Stimulated activated naive CD8-positive, alpha-beta T cell treated with anti-CD3 and anti-CD28 coated beads, Interleukin-15, amount 100 ng/mL, for 72 hours (primary cell): ENCODE data around the gene DIP2C.
"Not testable (repeated sequence)": the region's sequence is repeated elsewhere in the genome, so short reads cannot be mapped to it uniquely, and the experiment has no call there.

Experiments used
- ATAC-seq: fragments of 150-1000 bp; cut with Tn5 transposase; 2 replicates; pipeline ENCODE4 v1.10.0; 2021; ENCODE audit warnings: mild to moderate bottlenecking, moderate library complexity
- DNase-seq, 2 donors: peaks; one replicate each; pipeline ENCODE4 v3.0.0; 2021 to 2022
- H3K27ac Mint-ChIP-seq, 2 donors: one replicate each; pipeline ENCODE4 v1.8.0; 2022; ENCODE audit warnings: mild to moderate bottlenecking in 2 of 2, mixed read lengths in 2 of 2, moderate library complexity in 2 of 2
- H3K27me3 Mint-ChIP-seq: one replicate; pipeline ENCODE4 v1.8.0; 2022; ENCODE audit warnings: mixed read lengths
- H3K4me1 Mint-ChIP-seq: one replicate; pipeline ENCODE4 v1.8.0; 2022; ENCODE audit warnings: mild to moderate bottlenecking, mixed read lengths
- H3K4me3 Mint-ChIP-seq, 2 donors: one replicate each; pipeline ENCODE4 v1.8.0; 2022; ENCODE audit warnings: mild to moderate bottlenecking in 2 of 2, mixed read lengths in 2 of 2, moderate library complexity in 1 of 2
- H3K9me3 Mint-ChIP-seq, 2 donors: one replicate each; pipeline ENCODE4 v1.8.0; 2022; ENCODE audit warnings: mixed read lengths in 2 of 2

Gene DIP2C

GRCh38 chr10:614139-614711, 75.2 kb downstream of the DIP2C start:
- H3K4me3 Mint-ChIP-seq = no peak overlapping the region
- no peak for DNase-seq
- H3K9me3 Mint-ChIP-seq = peaks cover 0 to 20% of the 10 kb centered on the region in 2 donors
- no peak for ATAC-seq
- H3K4me1 Mint-ChIP-seq = peaks cover 19% of the 10 kb centered on the region
- H3K27ac Mint-ChIP-seq = no peak overlapping the region
- peaks cover 21% of the 10 kb centered on the region for H3K27me3 Mint-ChIP-seq

- H3K27me3 Mint-ChIP-seq = peaks cover 14% of the 10 kb centered on the region
- DNase-seq (no peak), ATAC-seq (no peak)
- peaks cover 26% of the 10 kb centered on the region for H3K4me1 Mint-ChIP-seq
- H3K27ac Mint-ChIP-seq = no peak overlapping the region
- peaks cover 0 to 20% of the 10 kb centered on the region in 2 donors for H3K9me3 Mint-ChIP-seq
- no peak overlapping the region for H3K4me3 Mint-ChIP-seq
Observed at GRCh38 chr10:613271-614138, 76.0 kb downstream of the DIP2C start.

GRCh38 chr10:612696-613095, 76.8 kb downstream of the DIP2C start:
- Mint-ChIP-seq H3K4me3 (no peak overlapping the region), H3K4me1 (peaks cover 27% of the 10 kb centered on the region), H3K27me3 (peaks cover 7% of the 10 kb centered on the region), H3K9me3 (peaks cover 0 to 20% of the 10 kb centered on the region in 2 donors), H3K27ac (no peak overlapping the region)
- no peak for ATAC-seq
- no peak for DNase-seq

GRCh38 chr10:610642-611305, 78.7 kb downstream of the DIP2C start:
- H3K27me3 Mint-ChIP-seq, H3K27ac Mint-ChIP-seq, H3K4me3 Mint-ChIP-seq, ATAC-seq: not testable (repeated sequence)
- DNase-seq = peak; percentile 5 to 41
- Mint-ChIP-seq H3K9me3 (peaks cover 0 to 20% of the 10 kb centered on the region in 2 donors), H3K4me1 (peaks cover 27% of the 10 kb centered on the region)

- ATAC-seq (no peak), DNase-seq (no peak)
- peaks cover 0 to 20% of the 10 kb centered on the region in 2 donors for H3K9me3 Mint-ChIP-seq
- H3K27ac Mint-ChIP-seq = no peak overlapping the region
- H3K4me3 Mint-ChIP-seq = no peak overlapping the region
- H3K27me3 Mint-ChIP-seq = no peaks in the 10 kb centered on the region
- peaks cover 27% of the 10 kb centered on the region for H3K4me1 Mint-ChIP-seq
Observed at GRCh38 chr10:609868-610545, 79.5 kb downstream of the DIP2C start.

GRCh38 chr10:609262-609658, 80.2 kb downstream of the DIP2C start:
- Mint-ChIP-seq H3K27me3 (no peaks in the 10 kb centered on the region), H3K4me3 (no peak overlapping the region), H3K9me3 (peaks cover 0 to 20% of the 10 kb centered on the region in 2 donors), H3K27ac (no peak overlapping the region), H3K4me1 (peaks cover 27% of the 10 kb centered on the region)
- no peak for ATAC-seq
- no peak for DNase-seq

- no peaks in the 10 kb centered on the region for H3K27me3 Mint-ChIP-seq
- DNase-seq (no peak), ATAC-seq (no peak)
- no peak overlapping the region for H3K4me3 Mint-ChIP-seq
- H3K9me3 Mint-ChIP-seq = peaks cover 0 to 20% of the 10 kb centered on the region in 2 donors
- peaks cover 27% of the 10 kb centered on the region for H3K4me1 Mint-ChIP-seq
- peak overlapping the region in 1 of 2 donors; percentile 28 for H3K27ac Mint-ChIP-seq
Observed at GRCh38 chr10:608331-609261, 80.9 kb downstream of the DIP2C start.

GRCh38 chr10:607545-608185, 81.8 kb downstream of the DIP2C start:
- Mint-ChIP-seq H3K4me1 (peaks cover 27% of the 10 kb centered on the region), H3K9me3 (peaks cover 0 to 20% of the 10 kb centered on the region in 2 donors), H3K27ac (peak overlapping the region in 1 of 2 donors; percentile 34), H3K27me3 (no peaks in the 10 kb centered on the region), H3K4me3 (no peak overlapping the region)
- ATAC-seq (peak; percentile 34), DNase-seq (no peak)

GRCh38 chr10:606762-607544, 82.5 kb downstream of the DIP2C start:
- ATAC-seq = no peak
- Mint-ChIP-seq H3K4me3 (no peak overlapping the region), H3K27me3 (no peaks in the 10 kb centered on the region), H3K9me3 (peaks cover 0 to 20% of the 10 kb centered on the region in 2 donors), H3K27ac (no peak overlapping the region), H3K4me1 (peaks cover 27% of the 10 kb centered on the region)
- no peak for DNase-seq

GRCh38 chr10:605632-606325, 83.7 kb downstream of the DIP2C start:
- DNase-seq (no peak), ATAC-seq (no peak)
- Mint-ChIP-seq H3K4me1 (peaks cover 20% of the 10 kb centered on the region), H3K4me3 (no peak overlapping the region), H3K27me3 (no peaks in the 10 kb centered on the region), H3K27ac (no peak overlapping the region), H3K9me3 (peaks cover 0 to 9% of the 10 kb centered on the region in 2 donors)

GRCh38 chr10:604716-605631, 84.5 kb downstream of the DIP2C start:
- H3K9me3 Mint-ChIP-seq = peaks cover 0 to 1% of the 10 kb centered on the region in 2 donors
- no peak for DNase-seq
- H3K4me3 Mint-ChIP-seq = no peak overlapping the region
- H3K27me3 Mint-ChIP-seq = no peaks in the 10 kb centered on the region
- no peak for ATAC-seq
- peaks cover 12% of the 10 kb centered on the region for H3K4me1 Mint-ChIP-seq
- no peak overlapping the region for H3K27ac Mint-ChIP-seq

- H3K27me3 Mint-ChIP-seq = no peaks in the 10 kb centered on the region
- no peak overlapping the region for H3K4me3 Mint-ChIP-seq
- H3K27ac Mint-ChIP-seq = no peak overlapping the region
- ATAC-seq (peak; percentile 37), DNase-seq (no peak)
- no peaks in the 10 kb centered on the region for H3K9me3 Mint-ChIP-seq
- H3K4me1 Mint-ChIP-seq = peaks cover 4% of the 10 kb centered on the region
Observed at GRCh38 chr10:603745-604144, 85.7 kb downstream of the DIP2C start.
